Measurements from ENCODE around the gene ABCD2.

GRCh38 chr12:39638840-39639239, 19.2 kb upstream of the ABCD2 start:
- no peak for TF ChIP-seq CTCF (IDR thresholded peaks at IDR 0.05)
- no peak for TF ChIP-seq POLR2A (IDR thresholded peaks at IDR 0.05)

Data from upper lobe of left lung (tissue), 4 donors.